Measurements from ENCODE around the gene TMEM108. TPM values are rescaled to one million over a fixed set of nuclear protein-coding genes. Genes with fewer than 3 reads are reported as not detected.

TMEM108 gene
- total RNA-seq, 2 experiments from 2014 or later = not detected

- POLR2A ChIA-PET = no interaction called here
- Mint-ChIP-seq H3K4me3 (peak overlapping the region; percentile 11), H3K36me3 (ENCODE audit: low read depth) (no peaks in the 10 kb centered on the region), H3K27me3 (peaks cover 57% of the 10 kb centered on the region), H3K4me1 (peaks cover 5% of the 10 kb centered on the region), H3K27ac (no peak overlapping the region), H3K9me3 (no peaks in the 10 kb centered on the region)
- CTCF ChIA-PET = no interaction called here
- DNase-seq = no peak
Observed at GRCh38 chr3:133038731-133039375, 662 bp downstream of the TMEM108 start.

- DNase-seq = peak; percentile 23
- no peak overlapping the region for H3K4me3 Mint-ChIP-seq
- no peaks in the 10 kb centered on the region for H3K36me3 Mint-ChIP-seq (ENCODE audit: low read depth)
- H3K9me3 Mint-ChIP-seq = no peaks in the 10 kb centered on the region
- H3K27ac Mint-ChIP-seq = no peak overlapping the region
- peaks cover 51% of the 10 kb centered on the region for H3K27me3 Mint-ChIP-seq
- ChIA-PET CTCF (interaction anchor here (1.3 kb wide), 1 partner anchor 207 kb away, joined by 3 read pairs; no protein-coding TSS in a partner anchor), POLR2A (no interaction called here)
- H3K4me1 Mint-ChIP-seq = peaks cover 5% of the 10 kb centered on the region
Observed at GRCh38 chr3:133040696-133041523, 2.7 kb downstream of the TMEM108 start.

- no peak overlapping the region for H3K4me3 Mint-ChIP-seq
- CTCF ChIA-PET = interaction anchor here (1.3 kb wide), 1 partner anchor 207 kb away, joined by 3 read pairs; no protein-coding TSS in a partner anchor
- H3K27ac Mint-ChIP-seq = no peak overlapping the region
- H3K27me3 Mint-ChIP-seq = peaks cover 48% of the 10 kb centered on the region
- DNase-seq = no peak
- POLR2A ChIA-PET = no interaction called here
- H3K4me1 Mint-ChIP-seq = peaks cover 5% of the 10 kb centered on the region
- H3K36me3 Mint-ChIP-seq (ENCODE audit: low read depth) = no peaks in the 10 kb centered on the region
- H3K9me3 Mint-ChIP-seq = no peaks in the 10 kb centered on the region
Observed at GRCh38 chr3:133041524-133041829, 3.3 kb downstream of the TMEM108 start.

GRCh38 chr3:133042778-133043177, 4.6 kb downstream of the TMEM108 start:
- ChIA-PET POLR2A (no interaction called here), CTCF (no interaction called here)
- Mint-ChIP-seq H3K4me1 (peaks cover 4% of the 10 kb centered on the region), H3K27ac (no peak overlapping the region), H3K9me3 (no peaks in the 10 kb centered on the region), H3K4me3 (no peak overlapping the region), H3K27me3 (peaks cover 38% of the 10 kb centered on the region), H3K36me3 (ENCODE audit: low read depth) (no peaks in the 10 kb centered on the region)
- no peak for DNase-seq

GRCh38 chr3:133047980-133048379, 9.8 kb downstream of the TMEM108 start:
- Mint-ChIP-seq H3K4me3 (no peak overlapping the region), H3K9me3 (no peaks in the 10 kb centered on the region)

GRCh38 chr3:133049491-133049890, 11.3 kb downstream of the TMEM108 start:
- Mint-ChIP-seq H3K4me1 (no peaks in the 10 kb centered on the region), H3K36me3 (ENCODE audit: low read depth) (no peaks in the 10 kb centered on the region), H3K27ac (no peak overlapping the region), H3K9me3 (no peaks in the 10 kb centered on the region), H3K27me3 (peaks cover 13% of the 10 kb centered on the region), H3K4me3 (no peak overlapping the region)
- ChIA-PET POLR2A (no interaction called here), CTCF (no interaction called here)
- DNase-seq = no peak

More at GRCh38 chr3:133047980-133048379, 9.8 kb downstream of the TMEM108 start:
- Mint-ChIP-seq H3K36me3 (ENCODE audit: low read depth) (no peaks in the 10 kb centered on the region), H3K4me1 (no peaks in the 10 kb centered on the region), H3K27ac (no peak overlapping the region), H3K27me3 (peaks cover 15% of the 10 kb centered on the region)
- ChIA-PET POLR2A (no interaction called here), CTCF (no interaction called here)
- DNase-seq = no peak

- POLR2A ChIA-PET = no interaction called here
- Mint-ChIP-seq H3K36me3 (ENCODE audit: low read depth) (no peaks in the 10 kb centered on the region), H3K27ac (no peak overlapping the region)
Observed at GRCh38 chr3:133050891-133051290, 12.7 kb downstream of the TMEM108 start.

GRCh38 chr3:133053532-133053931, 15.3 kb downstream of the TMEM108 start:
- Mint-ChIP-seq H3K27me3 (peaks cover 11% of the 10 kb centered on the region), H3K4me3 (no peak overlapping the region)

More at GRCh38 chr3:133050891-133051290, 12.7 kb downstream of the TMEM108 start:
- H3K4me1 Mint-ChIP-seq = no peaks in the 10 kb centered on the region
- no peaks in the 10 kb centered on the region for H3K9me3 Mint-ChIP-seq
- CTCF ChIA-PET = interaction anchor here (0.6 kb wide), 1 partner anchor 769 kb away, joined by 4 read pairs; no protein-coding TSS in a partner anchor
- H3K27me3 Mint-ChIP-seq = peaks cover 13% of the 10 kb centered on the region
- DNase-seq = no peak
- no peak overlapping the region for H3K4me3 Mint-ChIP-seq

GRCh38 chr3:133054586-133054985, 16.4 kb downstream of the TMEM108 start:
- H3K9me3 Mint-ChIP-seq = no peaks in the 10 kb centered on the region

More at GRCh38 chr3:133053532-133053931, 15.3 kb downstream of the TMEM108 start:
- DNase-seq = no peak
- no peaks in the 10 kb centered on the region for H3K4me1 Mint-ChIP-seq
- ChIA-PET POLR2A (no interaction called here), CTCF (no interaction called here)
- H3K36me3 Mint-ChIP-seq (ENCODE audit: low read depth) = no peaks in the 10 kb centered on the region
- no peak overlapping the region for H3K27ac Mint-ChIP-seq
- no peaks in the 10 kb centered on the region for H3K9me3 Mint-ChIP-seq

GRCh38 chr3:133055339-133055738, 17.1 kb downstream of the TMEM108 start:
- POLR2A ChIA-PET = no interaction called here
- H3K27ac Mint-ChIP-seq = no peak overlapping the region
- no peak overlapping the region for H3K4me3 Mint-ChIP-seq
- H3K36me3 Mint-ChIP-seq (ENCODE audit: low read depth) = no peaks in the 10 kb centered on the region
- no peaks in the 10 kb centered on the region for H3K4me1 Mint-ChIP-seq
- CTCF ChIA-PET = no interaction called here
- no peaks in the 10 kb centered on the region for H3K9me3 Mint-ChIP-seq
- peaks cover 11% of the 10 kb centered on the region for H3K27me3 Mint-ChIP-seq
- DNase-seq = no peak

More at GRCh38 chr3:133054586-133054985, 16.4 kb downstream of the TMEM108 start:
- no peaks in the 10 kb centered on the region for H3K36me3 Mint-ChIP-seq (ENCODE audit: low read depth)
- ChIA-PET CTCF (no interaction called here), POLR2A (no interaction called here)
- H3K4me3 Mint-ChIP-seq = no peak overlapping the region
- no peaks in the 10 kb centered on the region for H3K4me1 Mint-ChIP-seq
- no peak overlapping the region for H3K27ac Mint-ChIP-seq
- DNase-seq = no peak
- peaks cover 11% of the 10 kb centered on the region for H3K27me3 Mint-ChIP-seq

GRCh38 chr3:133058243-133058642, 20.1 kb downstream of the TMEM108 start:
- no peak for DNase-seq
- H3K27ac Mint-ChIP-seq = no peak overlapping the region
- H3K27me3 Mint-ChIP-seq = peaks cover 4% of the 10 kb centered on the region

GRCh38 chr3:133058831-133059230, 20.6 kb downstream of the TMEM108 start:
- no peak for DNase-seq
- H3K4me3 Mint-ChIP-seq = no peak overlapping the region
- POLR2A ChIA-PET = no interaction called here
- CTCF ChIA-PET = no interaction called here
- H3K27ac Mint-ChIP-seq = no peak overlapping the region
- H3K27me3 Mint-ChIP-seq = peaks cover 4% of the 10 kb centered on the region
- no peaks in the 10 kb centered on the region for H3K4me1 Mint-ChIP-seq
- H3K36me3 Mint-ChIP-seq (ENCODE audit: low read depth) = no peaks in the 10 kb centered on the region
- H3K9me3 Mint-ChIP-seq = no peaks in the 10 kb centered on the region

More at GRCh38 chr3:133058243-133058642, 20.1 kb downstream of the TMEM108 start:
- POLR2A ChIA-PET = no interaction called here
- no peaks in the 10 kb centered on the region for H3K4me1 Mint-ChIP-seq
- no peaks in the 10 kb centered on the region for H3K36me3 Mint-ChIP-seq (ENCODE audit: low read depth)
- CTCF ChIA-PET = no interaction called here
- no peaks in the 10 kb centered on the region for H3K9me3 Mint-ChIP-seq
- H3K4me3 Mint-ChIP-seq = no peak overlapping the region

- no peaks in the 10 kb centered on the region for H3K36me3 Mint-ChIP-seq (ENCODE audit: low read depth)
- ChIA-PET CTCF (interaction anchor here (0.6 kb wide), 1 partner anchor 139 kb away, joined by 4 read pairs; no protein-coding TSS in a partner anchor), POLR2A (no interaction called here)
- H3K9me3 Mint-ChIP-seq = no peaks in the 10 kb centered on the region
- DNase-seq = no peak
- H3K27ac Mint-ChIP-seq = no peak overlapping the region
- H3K4me1 Mint-ChIP-seq = no peaks in the 10 kb centered on the region
- H3K4me3 Mint-ChIP-seq = no peak overlapping the region
- H3K27me3 Mint-ChIP-seq = peaks cover 12% of the 10 kb centered on the region
Observed at GRCh38 chr3:133065193-133065961, 27.2 kb downstream of the TMEM108 start.
